HCT116 (cell line): ENCODE data around the gene PAK6. TPM values are rescaled to one million over a fixed set of nuclear protein-coding genes. Genes with fewer than 3 reads are reported as not detected.
A peak's percentile ranks its signal among the peaks of the same experiment; 100 is the strongest.

Experiments used
- ATAC-seq: fragments of 200-7000 bp; cut with Tn5 transposase; 2 replicates; pipeline ENCODE4 v1.9.1; 2020; ENCODE audit warnings: mild to moderate bottlenecking, moderate library complexity
- Bru-seq: library from RNA; stranded (reverse); fragments of 400-500 nt; gene quantifications from one replicate; lab custom pipeline; 2021; lab: Mats Ljungman, UMichigan
- BruChase-seq, 2 experiments: library from RNA; stranded (reverse); fragments of 400-500 nt; gene quantifications; one replicate each; lab custom pipeline; 2021; lab: Mats Ljungman, UMichigan
- BruUV-seq: library from RNA; stranded (reverse); fragments of 400-500 nt; replicated peaks from 2 replicates; lab custom pipeline; 2021; lab: Mats Ljungman, UMichigan
- CTCF ChIA-PET: fragments of 300-600 bp; sonication (Branson Sonifier 250); formaldehyde crosslinking; loops from one replicate; lab custom pipeline; 2021; ENCODE audit warnings: antibody characterized with exemption; lab: Charles Lee
- POLR2A ChIA-PET: fragments of 300-600, 350-600 bp; sonication (Branson Sonifier 250); formaldehyde crosslinking; loops from one replicate; lab custom pipeline; 2021; ENCODE audit warnings: antibody characterized with exemption; lab: Charles Lee
- RAD21 ChIA-PET, 2 experiments: fragments of 300-600 bp; sonication (Branson Sonifier 250); formaldehyde crosslinking; loops; one replicate each; lab custom pipeline; 2023; ENCODE audit warnings: low total read pairs in 2 of 2; ENCODE audit not compliant: uncharacterized antibody in 2 of 2, unreplicated experiment in 2 of 2, low non-redundant PET in 1 of 2; lab: Charles Lee
- DNase-seq: peaks from one replicate; pipeline ENCODE4 v3.0.0-alpha.2; 2010; ENCODE audit warnings: low read depth, low spot score
- H2AFZ ChIP-seq: fragments of 200-600 bp; shearing (Covaris generic), sonication (generic); 2 replicates; pipeline ENCODE4 v1.6.1; 2017; ENCODE audit warnings: low read depth, mixed run types, mixed read lengths, antibody characterized with exemption, low read length; ENCODE audit not compliant: poor library complexity, severe bottlenecking
- H3K27ac ChIP-seq: 2 replicates; pipeline ENCODE4 v1.5.1; 2012; ENCODE audit warnings: low read depth, low read length
- H3K27me3 ChIP-seq: fragments of 200-600 bp; sonication (generic); 2 replicates; pipeline ENCODE4 v1.6.1; 2016; ENCODE audit warnings: mixed run types, low read length, mixed read lengths; ENCODE audit not compliant: insufficient read depth
- H3K36me3 ChIP-seq, 2 experiments: fragments of 200-500 bp in 1 of 2; fragments of 200-600 bp in 1 of 2; sonication (Bioruptor generic) in 1 of 2; sonication (generic) in 1 of 2; 2 replicates each; pipeline versions ENCODE4 v1.5.1 to v1.6.1; 2014 to 2016; ENCODE audit warnings: low read length in 2 of 2, inconsistent platforms in 1 of 2, mixed read lengths in 1 of 2, mixed run types in 1 of 2; ENCODE audit not compliant: insufficient read depth in 2 of 2, control insufficient read depth in 1 of 2
- H3K4me1 ChIP-seq, 2 experiments: fragments of 200-600 bp in 1 of 2; sonication (generic) in 1 of 2; 2 replicates each; pipeline versions ENCODE4 v1.5.1 to v1.6.1; 2012 to 2017; ENCODE audit warnings: low read length in 2 of 2, inconsistent platforms in 1 of 2, mild to moderate bottlenecking in 1 of 2, mixed read lengths in 1 of 2, mixed run types in 1 of 2, moderate library complexity in 1 of 2; ENCODE audit not compliant: insufficient read depth in 2 of 2, control insufficient read depth in 1 of 2
- H3K4me2 ChIP-seq: fragments of 200-600 bp; sonication (generic); 2 replicates; pipeline ENCODE4 v1.6.1; 2017; ENCODE audit warnings: mixed run types, low read length, mixed read lengths
- H3K4me3 ChIP-seq, 2 experiments: fragments of 200-600 bp in 1 of 2; sonication (generic) in 1 of 2; replicated peaks in 1 of 2; 2 replicates each; pipeline ENCODE4 v1.5.1; 2011 to 2016; ENCODE audit warnings: low read length in 2 of 2, control low read depth in 1 of 2, low read depth in 1 of 2, mild to moderate bottlenecking in 1 of 2, mixed read lengths in 1 of 2, mixed run types in 1 of 2
- H3K79me2 ChIP-seq: fragments of 200-600 bp; sonication (generic); 2 replicates; pipeline ENCODE4 v1.6.1; 2017; ENCODE audit warnings: mild to moderate bottlenecking, mixed run types, low read length, moderate library complexity, mixed read lengths; ENCODE audit not compliant: insufficient read depth
- H3K9ac ChIP-seq: fragments of 200-600 bp; sonication (generic); 2 replicates; pipeline ENCODE4 v1.6.1; 2016; ENCODE audit warnings: low read length, mixed read lengths
- H3K9me2 ChIP-seq: fragments of 200-600 bp; sonication (generic), shearing (Covaris generic); 2 replicates; pipeline ENCODE4 v1.6.1; 2017; ENCODE audit warnings: mixed run types, mild to moderate bottlenecking, moderate library complexity; ENCODE audit not compliant: insufficient read depth
- H3K9me3 ChIP-seq, 2 experiments: fragments of 200-500 bp in 1 of 2; fragments of 200-600 bp in 1 of 2; sonication (Bioruptor generic) in 1 of 2; sonication (generic) in 1 of 2; 2 replicates each; pipeline ENCODE4 v1.6.1; 2014 to 2017; ENCODE audit warnings: low read length in 2 of 2, mixed read lengths in 2 of 2, inconsistent platforms in 1 of 2, low read depth in 1 of 2, mild to moderate bottlenecking in 1 of 2, mixed run types in 1 of 2, moderate library complexity in 1 of 2; ENCODE audit not compliant: control insufficient read depth in 1 of 2, insufficient read depth in 1 of 2
- H4K20me1 ChIP-seq: fragments of 200-600 bp; sonication (generic), shearing (Covaris generic); 2 replicates; pipeline ENCODE4 v1.6.1; 2017; ENCODE audit warnings: mixed run types, mild to moderate bottlenecking, moderate library complexity; ENCODE audit not compliant: insufficient read depth
- ATF3 ChIP-seq: IDR thresholded peaks from 2 replicates; pipeline ENCODE4 v1.6.1; 2012
- CBX3 ChIP-seq: IDR thresholded peaks from 2 replicates; pipeline ENCODE4 v1.6.1; 2012; ENCODE audit warnings: low read depth
- CEBPB ChIP-seq: IDR thresholded peaks from 2 replicates; pipeline ENCODE4 v1.6.1; 2012; ENCODE audit warnings: low read depth
- CTCF ChIP-seq, 3 experiments: fragments of 200-600 bp in 1 of 3; sonication (generic) in 1 of 3; IDR thresholded peaks in 2 of 3; conservative IDR thresholded peaks in 1 of 3; 2 replicates each; pipeline ENCODE4 v1.5.1; 2012 to 2017; ENCODE audit warnings: low read depth in 2 of 3, low read length in 2 of 3, antibody characterized with exemption in 1 of 3, borderline replicate concordance in 1 of 3, control low read depth in 1 of 3, mild to moderate bottlenecking in 1 of 3, mixed read lengths in 1 of 3, mixed run types in 1 of 3, moderate library complexity in 1 of 3; ENCODE audit not compliant: insufficient read depth in 1 of 3
- EGR1 ChIP-seq: IDR thresholded peaks from 2 replicates; pipeline ENCODE4 v1.6.1; 2012; ENCODE audit warnings: low read depth
- ELF1 ChIP-seq: IDR thresholded peaks from 2 replicates; pipeline ENCODE4 v1.6.1; 2012; ENCODE audit warnings: low read depth, borderline replicate concordance
- EZH2 ChIP-seq: fragments of 200-600 bp; sonication (generic); IDR thresholded peaks from 2 replicates; pipeline ENCODE4 v1.6.1; 2017; ENCODE audit warnings: antibody characterized with exemption, mixed run types
- EZH2phosphoT487 ChIP-seq: fragments of 200-600 bp; IDR thresholded peaks from 2 replicates; pipeline ENCODE4 v1.6.1; 2018; ENCODE audit warnings: antibody characterized with exemption, borderline replicate concordance
- FOSL1 ChIP-seq: IDR thresholded peaks from 2 replicates; pipeline ENCODE4 v1.6.1; 2012; ENCODE audit warnings: low read depth
- JUND ChIP-seq: IDR thresholded peaks from 2 replicates; pipeline ENCODE4 v1.6.1; 2012
- POLR2A ChIP-seq: IDR thresholded peaks from 2 replicates; pipeline ENCODE4 v1.7.0; 2011; ENCODE audit warnings: borderline replicate concordance; ENCODE audit not compliant: insufficient read depth, insufficient read length; ENCODE audit errors: extremely low read depth
- RAD21 ChIP-seq: IDR thresholded peaks from 2 replicates; pipeline ENCODE4 v1.6.1; 2012; ENCODE audit warnings: low read depth, mild to moderate bottlenecking
- REST ChIP-seq: IDR thresholded peaks from 2 replicates; pipeline ENCODE4 v1.6.1; 2012; ENCODE audit warnings: low read depth
- SIN3A ChIP-seq: IDR thresholded peaks from 2 replicates; pipeline ENCODE4 v1.6.1; 2012; ENCODE audit warnings: low read depth
- SRF ChIP-seq: IDR thresholded peaks from 2 replicates; pipeline ENCODE4 v1.6.1; 2012; ENCODE audit warnings: low read depth
- YY1 ChIP-seq: IDR thresholded peaks from 2 replicates; pipeline ENCODE4 v1.6.1; 2011; ENCODE audit warnings: low read length, low read depth, moderate library complexity, mild to moderate bottlenecking; ENCODE audit not compliant: insufficient replicate concordance; ENCODE audit errors: extremely low read depth
- ZBTB33 ChIP-seq: IDR thresholded peaks from 2 replicates; pipeline ENCODE4 v1.6.1; 2011; ENCODE audit warnings: mild to moderate bottlenecking, low read length, moderate library complexity; ENCODE audit not compliant: insufficient replicate concordance; ENCODE audit errors: extremely low read depth
- intact Hi-C: fragments of 100-400 bp; cut with micrococcal nuclease; formaldehyde crosslinking; loops from 2 replicates; pipeline ENCODE4 v1.10.0; 2022
- long read RNA-seq: library from polyadenylated mRNA; unstranded; transcript quantifications from one replicate; pipeline ENCODE4 v2.0.0, GENCODE V29; 2021; ENCODE audit not compliant: unreplicated experiment
- polyA plus RNA-seq: library from polyadenylated mRNA; unstranded; fragments of >200 nt; gene quantifications from 2 replicates; pipeline ENCODE4 v1.2.1, GENCODE V29; 2012; ENCODE audit warnings: missing spikeins
- total RNA-seq: library from RNA; stranded (reverse); gene quantifications from one replicate; pipeline ENCODE4 v1.2.1, GENCODE V29; 2021; ENCODE audit not compliant: unreplicated experiment

Gene PAK6
- 19.9 TPM for total RNA-seq
- polyA plus RNA-seq = 17.3 and 17.9 TPM in 2 replicates
- Bru-seq, nascent RNA = percentile 45 among the genes with signal in this experiment
- BruChase-seq, experiment 1, labeled RNA remaining after a 6-hour chase = percentile 71 among the genes with signal in this experiment
- percentile 77 among the genes with signal in this experiment for BruChase-seq, experiment 2, labeled RNA remaining after a 2-hour chase
- long read RNA-seq, partial matches to known transcripts = 2 of 8 reads
- long read RNA-seq, other reads (novel, unspliced or antisense) = 5 of 8 reads

- H4K20me1 ChIP-seq = no peaks in the 10 kb centered on the region
- H3K4me1 ChIP-seq = peaks cover 10 to 46% of the 10 kb centered on the region in 2 experiments
- peak within 1 kb of the TSS; percentile 21 to 53 for H3K4me3 ChIP-seq
- H3K4me2 ChIP-seq = peak within 1 kb of the TSS; percentile 77
- H3K27me3 ChIP-seq = no peaks in the 10 kb centered on the region
- ATAC-seq = peak; percentile 94
- POLR2A ChIA-PET = interaction anchor here (0.8 to 1.2 kb wide), 7 partner anchors 8 to 19 kb away, joined by 3 to 4 read pairs (median 3); no protein-coding TSS in a partner anchor
- intact Hi-C loops = no loop called here
- peak within 1 kb of the TSS; percentile 54 for H3K9ac ChIP-seq
- no peaks in the 10 kb centered on the region for H3K36me3 ChIP-seq
- peak within 1 kb of the TSS; percentile 12; the same call in 1 of the 2 replicates for H3K27ac ChIP-seq
- CTCF ChIA-PET = interaction anchor here (1.2 to 2.9 kb wide), 5 partner anchors 21 to 71 kb away, joined by 3 to 18 read pairs (median 7); partner anchors contain the start of gene ANKRD63
- H3K9me2 ChIP-seq = no peaks in the 10 kb centered on the region
- peak; percentile 51 for DNase-seq
- no peaks in the 10 kb centered on the region for H3K9me3 ChIP-seq
- BruUV-seq = no TSS peak
- H3K79me2 ChIP-seq = no peaks in the 10 kb centered on the region
- RAD21 ChIA-PET = no interaction called here
- H2AFZ ChIP-seq = peak within 1 kb of the TSS; percentile 62
- TF ChIP-seq SRF = no peak
- TF ChIP-seq CBX3 = 0 out of 2 replicates have a peak, but pooled peaks have one; percentile 28
- TF ChIP-seq ELF1 = no peak
- TF ChIP-seq ZBTB33 = no peak
- TF ChIP-seq RAD21 = no peak
- no peak for TF ChIP-seq ATF3
- no peak for TF ChIP-seq CTCF (IDR thresholded peaks at IDR 0.05 in 2 of 3, conservative IDR thresholded peaks at IDR 0.05 in 1 of 3; ENCODE audit: borderline replicate concordance in 1 of 3, insufficient read depth in 1 of 3, low read depth in 2 of 3, low read length in 2 of 3)
- no peak for TF ChIP-seq EGR1
- no peak for TF ChIP-seq CEBPB
- no peak for TF ChIP-seq SIN3A
- TF ChIP-seq REST = no peak
- TF ChIP-seq FOSL1 = peak; percentile 68
- no peak for TF ChIP-seq EZH2
- TF ChIP-seq YY1 = peak; percentile 16
- TF ChIP-seq EZH2phosphoT487 = no peak
- no peak for TF ChIP-seq POLR2A
- no peak; the same call in none of the 2 replicates for TF ChIP-seq JUND
These were observed at the start of gene PAK6 for GRCh38 chr15:40238532-40239403. PAK6 (plus strand) TSS chr15:40239063; CDS start chr15:40264786, 25,723 bp downstream.
